RWPE2 (cell line): ENCODE data around the gene NDUFS1.
"Not testable (repeated sequence)": the region's sequence is repeated elsewhere in the genome, so short reads cannot be mapped to it uniquely, and the experiment has no call there.

Source experiments
- ATAC-seq: fragments of 200-7000 bp; cut with Tn5 transposase; 3 replicates; pipeline ENCODE4 v1.9.1; 2021; ENCODE audit warnings: low read depth
- DNase-seq: peaks from one replicate; pipeline ENCODE4 v3.0.0-alpha.2; 2020; ENCODE audit warnings: low spot score
- H3K27ac ChIP-seq: fragments of 450-650 bp; 2 replicates; pipeline ENCODE4 v1.5.1; 2017; ENCODE audit warnings: mild to moderate bottlenecking; ENCODE audit not compliant: poor library complexity, severe bottlenecking
- H3K27me3 ChIP-seq: fragments of 250-450 bp; sonication (Bioruptor Pico); 2 replicates; pipeline ENCODE4 v1.5.1; 2021; ENCODE audit warnings: mild to moderate bottlenecking, moderate library complexity; ENCODE audit not compliant: insufficient read depth, poor library complexity, severe bottlenecking
- H3K36me3 ChIP-seq: fragments of 250-450 bp; sonication (Bioruptor Pico); 2 replicates; pipeline ENCODE4 v1.5.1; 2020; ENCODE audit warnings: low read depth, mild to moderate bottlenecking, moderate library complexity
- H3K4me1 ChIP-seq: fragments of 250-450 bp; sonication (Bioruptor Pico); 2 replicates; pipeline ENCODE4 v1.5.1; 2021; ENCODE audit warnings: mild to moderate bottlenecking, moderate library complexity; ENCODE audit not compliant: insufficient read depth, poor library complexity, severe bottlenecking
- H3K4me3 ChIP-seq: fragments of 250-450 bp; sonication (Bioruptor Pico); 2 replicates; pipeline ENCODE4 v1.5.1; 2021; ENCODE audit warnings: mild to moderate bottlenecking, moderate library complexity; ENCODE audit not compliant: severe bottlenecking
- H3K9me3 ChIP-seq: fragments of 250-450 bp; sonication (Bioruptor Pico); 2 replicates; pipeline ENCODE4 v1.5.1; 2021; ENCODE audit warnings: mild to moderate bottlenecking, moderate library complexity; ENCODE audit not compliant: severe bottlenecking
- CTCF ChIP-seq: fragments of 450-650 bp; IDR thresholded peaks from one replicate; pipeline ENCODE4 v1.5.1; 2017; ENCODE audit warnings: mild to moderate bottlenecking, moderate library complexity; ENCODE audit not compliant: poor library complexity, severe bottlenecking

The NDUFS1 gene

DNA sequence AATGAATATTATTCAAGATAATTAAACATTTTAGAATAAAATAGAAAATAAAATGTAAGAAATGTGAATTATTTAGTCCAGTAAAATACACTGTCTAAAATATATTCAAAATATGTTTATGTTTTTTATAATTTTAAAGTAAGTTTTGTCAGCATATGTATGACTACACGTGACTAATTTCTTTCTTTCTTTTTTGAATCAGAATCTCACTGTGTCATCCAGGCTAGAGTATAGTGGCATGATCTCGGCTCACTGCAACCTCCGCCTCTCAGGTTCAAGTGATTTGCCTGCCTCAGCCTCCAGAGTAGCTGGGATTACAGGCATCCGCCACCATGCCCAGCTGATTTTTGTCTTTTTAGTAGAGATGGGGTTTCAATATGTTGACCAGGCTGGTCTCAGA lies 54.2 kb downstream of the NDUFS1 start:
- ATAC-seq (no peak), DNase-seq (no peak)
- Histone ChIP-seq H3K9me3 (no peaks in the 10 kb centered on the region), H3K27me3 (no peaks in the 10 kb centered on the region), H3K4me1 (peaks cover 7% of the 10 kb centered on the region), H3K36me3 (no peaks in the 10 kb centered on the region), H3K4me3 (no peak overlapping the region), H3K27ac (no peak overlapping the region)
- no peak for TF ChIP-seq CTCF

DNA sequence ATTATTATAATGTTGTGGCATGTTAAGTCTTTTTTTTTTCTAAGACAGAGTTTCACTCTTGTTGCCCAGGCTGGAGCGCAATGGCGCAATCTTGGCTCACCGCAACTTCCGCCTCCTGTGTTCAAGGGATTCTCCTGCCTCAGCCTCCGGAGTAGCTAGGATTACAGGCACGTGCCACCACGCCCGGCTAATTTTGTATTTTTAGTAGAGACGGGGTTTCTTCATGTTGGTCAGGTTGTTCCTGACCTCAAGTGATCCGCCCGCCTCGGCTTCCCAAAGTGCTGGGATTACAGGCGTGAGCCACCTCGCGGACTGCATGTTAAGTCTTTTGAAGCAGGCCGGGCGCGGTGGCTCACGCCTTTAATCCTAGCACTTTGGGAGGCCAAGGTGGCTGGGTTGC lies 60.4 kb downstream of the NDUFS1 start:
- not testable (repeated sequence) for ATAC-seq, H3K27ac ChIP-seq, DNase-seq, H3K4me1 ChIP-seq, H3K36me3 ChIP-seq, H3K9me3 ChIP-seq, H3K4me3 ChIP-seq, H3K27me3 ChIP-seq

GRCh38 chr2:206098471-206098870 lies 60.8 kb downstream of the NDUFS1 start:
- Histone ChIP-seq H3K4me3 (no peak overlapping the region), H3K9me3 (no peaks in the 10 kb centered on the region), H3K27ac (no peak overlapping the region), H3K36me3 (no peaks in the 10 kb centered on the region), H3K4me1 (no peaks in the 10 kb centered on the region), H3K27me3 (no peaks in the 10 kb centered on the region)
- ATAC-seq (no peak), DNase-seq (no peak)
- TF ChIP-seq CTCF: no peak

- Histone ChIP-seq H3K27me3 (no peaks in the 10 kb centered on the region), H3K4me3 (no peak overlapping the region), H3K9me3 (no peaks in the 10 kb centered on the region), H3K36me3 (no peaks in the 10 kb centered on the region), H3K27ac (no peak overlapping the region), H3K4me1 (no peaks in the 10 kb centered on the region)
- ATAC-seq (no peak), DNase-seq (no peak)
- no peak for TF ChIP-seq CTCF
These were observed 62.4 kb downstream of the NDUFS1 start for GRCh38 chr2:206096876-206097275.

GRCh38 chr2:206095536-206096332 lies 63.5 kb downstream of the NDUFS1 start:
- TF ChIP-seq CTCF: no peak
- Histone ChIP-seq H3K4me1 (no peaks in the 10 kb centered on the region), H3K27ac (no peak overlapping the region), H3K27me3 (no peaks in the 10 kb centered on the region), H3K36me3 (no peaks in the 10 kb centered on the region), H3K9me3 (no peaks in the 10 kb centered on the region), H3K4me3 (no peak overlapping the region)
- DNase-seq (no peak), ATAC-seq (no peak)
